Breast epithelium (tissue), 3 donors: Measurements from ENCODE around the gene FN3K.

Experiments
- POLR2A ChIP-seq: fragments of 450-650 bp; IDR thresholded peaks from one replicate; pipeline ENCODE4 v1.6.1; 2016; ENCODE audit warnings: antibody characterized with exemption, mild to moderate bottlenecking, moderate library complexity
- TF ChIP-seq, protein P1 (sequence below), 3 donors: fragments of 450-650 bp; IDR thresholded peaks; one replicate each; pipeline ENCODE4 v1.5.1; 2016 to 2017; ENCODE audit warnings: antibody characterized with exemption in 3 of 3, mild to moderate bottlenecking in 3 of 3, moderate library complexity in 3 of 3

DNA sequence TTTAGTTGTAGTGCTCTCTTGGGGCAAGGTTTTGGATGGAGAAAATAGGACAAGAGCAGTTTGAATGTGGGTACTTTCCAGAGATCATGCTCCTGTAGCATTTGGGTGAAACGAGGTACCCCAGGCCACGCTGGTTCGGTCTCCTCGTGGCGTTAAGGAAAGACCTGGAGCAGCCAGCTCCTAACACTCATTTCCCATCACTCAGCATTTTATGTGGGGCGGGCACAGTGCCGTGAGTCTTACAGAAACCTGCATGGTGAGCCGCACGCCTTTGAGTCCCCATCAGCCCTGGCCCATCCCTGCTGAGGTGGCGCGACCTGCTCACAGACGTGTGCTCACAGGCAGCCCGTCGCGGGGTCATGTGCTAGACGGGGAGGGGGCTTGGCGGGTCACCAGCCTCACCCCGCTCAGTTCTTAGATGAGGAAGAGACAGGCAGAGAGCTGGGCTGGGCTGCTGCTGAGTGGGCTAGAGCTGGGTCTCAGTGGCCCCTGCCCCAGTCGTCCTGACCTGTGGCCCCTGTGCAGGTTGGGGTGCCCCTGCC lies 53.7 kb downstream of the FN3K start:
- TF ChIP-seq, protein P1, sequence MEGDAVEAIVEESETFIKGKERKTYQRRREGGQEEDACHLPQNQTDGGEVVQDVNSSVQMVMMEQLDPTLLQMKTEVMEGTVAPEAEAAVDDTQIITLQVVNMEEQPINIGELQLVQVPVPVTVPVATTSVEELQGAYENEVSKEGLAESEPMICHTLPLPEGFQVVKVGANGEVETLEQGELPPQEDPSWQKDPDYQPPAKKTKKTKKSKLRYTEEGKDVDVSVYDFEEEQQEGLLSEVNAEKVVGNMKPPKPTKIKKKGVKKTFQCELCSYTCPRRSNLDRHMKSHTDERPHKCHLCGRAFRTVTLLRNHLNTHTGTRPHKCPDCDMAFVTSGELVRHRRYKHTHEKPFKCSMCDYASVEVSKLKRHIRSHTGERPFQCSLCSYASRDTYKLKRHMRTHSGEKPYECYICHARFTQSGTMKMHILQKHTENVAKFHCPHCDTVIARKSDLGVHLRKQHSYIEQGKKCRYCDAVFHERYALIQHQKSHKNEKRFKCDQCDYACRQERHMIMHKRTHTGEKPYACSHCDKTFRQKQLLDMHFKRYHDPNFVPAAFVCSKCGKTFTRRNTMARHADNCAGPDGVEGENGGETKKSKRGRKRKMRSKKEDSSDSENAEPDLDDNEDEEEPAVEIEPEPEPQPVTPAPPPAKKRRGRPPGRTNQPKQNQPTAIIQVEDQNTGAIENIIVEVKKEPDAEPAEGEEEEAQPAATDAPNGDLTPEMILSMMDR (IDR thresholded peaks at IDR 0.05) = no peak
- no peak for TF ChIP-seq POLR2A
